DMS 273 (cell line): ENCODE results near the gene GADD45A.
"Not testable (repeated sequence)": the region's sequence is repeated elsewhere in the genome, so short reads cannot be mapped to it uniquely, and the experiment has no call there.

Experiments used
- DNase-seq: peaks from one replicate; lab custom pipeline; 2025; ENCODE audit not compliant: unreplicated experiment; lab: John Stamatoyannopoulos, UW

GADD45A gene

GRCh38 chr1:67717876-67718275 is 32.9 kb downstream of the GADD45A start:
- DNase-seq = no peak

DNA sequence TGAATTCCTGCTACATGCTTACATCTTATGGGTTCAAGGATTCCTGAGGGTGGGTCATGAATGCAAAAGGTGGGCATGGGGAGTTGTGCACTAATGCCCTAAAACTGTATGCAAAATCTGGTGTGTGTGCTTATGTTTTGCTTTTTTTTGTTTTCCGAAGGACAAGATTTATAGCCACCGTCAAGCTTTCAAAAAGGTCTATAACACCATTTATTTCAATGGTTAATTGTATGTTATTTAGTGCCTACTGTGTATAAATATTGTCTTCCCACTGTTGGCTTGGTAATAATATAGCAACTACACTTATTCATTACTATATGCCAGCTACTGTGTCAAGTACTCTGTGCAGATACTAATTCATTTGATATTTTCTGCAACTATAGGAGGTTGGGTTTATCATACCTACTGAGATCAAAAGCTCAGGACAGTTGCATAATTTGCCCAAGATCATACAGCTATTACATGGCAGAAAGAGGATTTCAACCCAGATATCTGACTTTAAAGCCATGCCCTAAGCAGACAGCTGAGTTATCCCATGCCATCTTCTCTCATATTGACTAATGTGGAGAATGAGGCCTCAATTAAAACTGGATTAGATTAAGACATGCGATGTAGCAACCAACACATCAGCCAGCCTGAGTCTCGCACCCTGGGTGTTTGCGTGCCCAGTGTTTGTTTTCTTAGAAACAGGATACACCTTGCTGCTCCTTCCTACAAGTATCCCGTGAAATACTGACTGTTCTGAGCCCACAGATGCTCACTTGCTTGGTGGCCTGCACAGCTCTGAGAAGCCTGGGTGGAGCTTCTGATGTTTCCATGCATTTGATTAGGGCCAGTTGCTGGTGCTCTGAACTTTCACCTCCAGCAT is 34.6 kb downstream of the GADD45A start:
- DNase-seq = no peak

DNA sequence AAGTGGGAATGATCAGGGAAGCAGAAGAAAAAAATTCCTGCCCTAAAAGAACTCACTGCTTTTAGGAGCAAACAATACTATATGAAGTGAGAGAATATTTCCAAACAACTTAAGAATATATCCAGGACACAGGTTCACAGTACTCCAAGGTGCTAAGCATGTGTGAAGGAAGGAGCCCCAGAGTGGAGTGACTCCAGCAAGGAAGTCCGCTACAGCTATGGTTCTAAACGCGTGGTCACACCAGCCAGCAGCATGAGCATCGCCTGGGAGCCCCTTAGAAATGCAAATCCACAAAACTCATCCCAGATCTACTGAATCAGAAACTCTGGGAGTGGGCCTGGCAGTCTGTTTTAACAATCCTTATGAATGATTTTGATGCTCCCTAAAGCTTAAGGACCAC is 36.1 kb downstream of the GADD45A start:
- DNase-seq = no peak

DNA sequence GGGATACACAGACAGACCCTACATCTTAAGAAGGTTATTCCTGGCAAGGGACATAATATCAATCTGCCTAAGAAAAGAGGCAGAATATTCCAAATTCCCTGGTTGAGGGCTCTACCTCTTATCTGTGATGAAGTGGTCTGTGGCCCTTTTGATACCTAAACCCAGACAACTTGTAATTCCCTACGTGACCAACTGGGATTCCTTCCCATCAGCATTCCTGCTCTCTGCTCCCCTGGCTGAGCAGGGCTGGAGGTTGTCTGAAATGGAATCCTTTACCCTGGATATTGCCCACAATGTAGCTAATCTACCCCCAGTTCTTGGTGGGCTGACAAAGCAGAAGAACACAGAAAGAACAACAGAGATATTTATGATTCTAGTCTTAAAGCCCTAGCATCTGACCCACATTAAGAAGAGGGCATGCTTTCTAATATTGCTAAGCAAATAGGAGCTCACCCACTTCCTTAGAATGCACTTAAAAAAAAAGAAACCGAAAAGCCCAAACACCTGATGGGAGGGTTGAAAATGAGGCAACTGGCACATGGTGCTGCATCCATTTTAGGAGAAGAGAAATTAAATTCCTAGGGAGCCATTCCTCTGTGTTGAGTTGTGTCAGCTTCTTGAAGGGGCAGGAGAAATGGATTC is 36.8 kb downstream of the GADD45A start:
- DNase-seq = no peak

GRCh38 chr1:67722292-67722944 is 37.4 kb downstream of the GADD45A start:
- no peak for DNase-seq

DNA sequence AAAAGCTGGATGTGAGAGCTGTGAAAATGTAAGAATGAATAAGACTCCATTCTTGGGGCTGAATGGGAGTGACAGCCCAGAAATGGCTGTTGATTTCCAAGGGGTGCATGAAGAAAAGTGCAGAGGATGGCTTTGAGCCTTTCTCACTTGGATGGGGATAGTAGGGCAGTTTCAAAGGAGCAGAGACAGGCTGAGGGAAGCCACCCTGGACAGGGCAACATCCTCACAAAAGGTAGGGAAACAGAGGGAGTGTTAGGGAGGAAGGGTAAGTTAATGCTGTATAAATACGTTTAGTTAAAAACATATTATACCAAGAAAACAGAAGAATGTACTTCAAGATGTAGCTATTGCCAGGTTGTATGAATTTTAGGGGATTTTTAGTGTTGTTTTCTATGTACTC is 38.1 kb downstream of the GADD45A start:
- DNase-seq = no peak

DNA sequence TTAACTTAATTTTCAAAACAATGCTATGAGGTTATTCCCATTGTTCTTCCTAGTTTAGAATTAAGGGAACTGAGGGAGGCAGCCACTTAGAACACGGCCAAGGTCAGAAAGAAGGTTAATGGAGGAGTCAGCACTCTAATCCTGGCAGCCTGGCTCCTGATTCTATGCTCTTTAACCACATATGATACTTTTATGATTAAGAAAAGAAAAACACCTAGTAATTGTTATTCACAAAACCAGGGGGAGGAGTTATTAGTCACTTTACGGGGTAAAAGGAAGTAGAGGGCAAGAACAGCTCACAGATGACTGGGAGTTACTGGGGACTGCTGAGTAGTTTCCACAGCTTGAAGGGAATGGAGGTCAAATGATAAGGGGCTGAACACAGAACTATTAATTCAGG is 38.6 kb downstream of the GADD45A start:
- DNase-seq = no peak

- DNase-seq = peak; percentile 7
Measured at GRCh38 chr1:67724928-67725560, 40.0 kb downstream of the GADD45A start.

GRCh38 chr1:67726224-67726623 is 41.2 kb downstream of the GADD45A start:
- DNase-seq = no peak

DNA sequence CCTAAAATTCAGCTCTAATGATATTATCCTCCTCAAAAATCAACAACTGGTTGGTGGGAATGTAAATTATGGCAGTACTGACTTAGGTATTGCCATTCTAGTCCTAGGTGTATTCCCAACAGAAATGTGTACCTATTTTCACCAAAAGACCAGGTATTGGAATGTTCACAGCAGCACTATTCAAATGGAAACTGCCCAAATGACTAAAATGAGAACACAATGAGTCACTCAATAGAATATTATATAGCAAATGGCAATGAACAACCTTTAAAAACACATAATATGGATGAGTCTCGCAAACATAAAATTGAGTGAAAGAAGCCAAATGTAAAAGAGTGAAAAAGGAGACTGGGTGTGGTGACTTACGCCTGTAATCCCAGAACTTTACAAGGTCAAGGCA is 44.9 kb downstream of the GADD45A start:
- DNase-seq = no peak

GRCh38 chr1:67730312-67730711 is 45.3 kb downstream of the GADD45A start:
- DNase-seq = not testable (repeated sequence)

DNA sequence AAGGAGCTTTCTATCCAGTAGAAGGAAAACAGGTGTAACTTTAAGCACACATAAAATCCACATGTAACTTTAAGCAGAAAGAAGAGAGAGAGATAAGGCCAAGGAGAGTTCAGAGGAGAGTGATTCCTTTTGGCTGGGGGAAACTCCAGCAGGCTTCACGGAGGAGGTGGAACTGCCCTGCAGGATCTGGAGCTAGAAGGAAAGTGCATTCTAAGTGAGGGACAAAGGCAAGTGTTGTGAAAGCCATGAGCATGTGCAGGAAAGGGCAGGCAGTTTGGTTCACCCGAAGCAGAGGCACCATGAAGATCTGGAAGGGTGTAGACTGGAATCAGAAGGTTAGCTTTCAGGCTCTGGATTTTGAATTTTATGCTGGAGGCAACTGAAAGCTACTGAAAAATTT is 46.3 kb downstream of the GADD45A start:
- DNase-seq = no peak

DNA sequence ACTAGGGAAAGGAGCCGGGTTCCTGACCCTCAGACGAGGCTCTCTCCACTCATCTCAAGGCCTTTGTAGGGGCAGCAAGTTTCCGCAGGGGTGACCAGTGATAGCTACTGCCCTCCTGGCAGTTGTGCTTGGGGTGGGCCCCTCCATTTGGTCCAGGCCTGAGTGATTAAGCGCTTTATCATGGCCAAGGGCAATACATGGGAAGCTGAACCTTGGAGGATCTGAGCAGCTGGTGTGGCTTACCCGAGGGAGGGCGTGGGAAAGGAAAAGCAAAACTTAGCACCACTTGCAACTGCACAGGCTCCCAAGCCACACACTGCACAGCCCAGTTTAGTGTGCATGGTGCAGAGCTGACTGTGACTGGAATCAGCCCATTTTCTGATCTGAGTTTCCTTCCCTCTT is 47.8 kb downstream of the GADD45A start:
- DNase-seq = peak; percentile 70

GRCh38 chr1:67733681-67734322 is 48.8 kb downstream of the GADD45A start:
- peak; percentile 20 for DNase-seq

DNA sequence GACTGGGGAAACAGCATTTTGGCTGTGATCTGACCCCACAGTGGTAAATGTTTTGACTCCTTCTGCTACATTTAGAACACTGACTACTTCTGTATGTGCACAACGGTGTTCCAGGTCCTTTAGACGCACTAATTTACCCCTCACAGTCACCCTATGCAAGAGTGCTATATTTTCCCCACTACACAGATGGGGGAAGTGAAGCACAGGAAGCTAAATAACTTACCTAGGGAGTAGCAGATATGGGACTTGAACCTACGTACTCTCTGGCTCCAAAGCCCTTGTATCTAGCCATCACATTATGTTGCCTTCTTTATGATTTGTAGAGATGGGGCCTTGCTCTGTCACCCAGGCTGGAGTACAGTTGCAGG is 49.3 kb downstream of the GADD45A start:
- no peak for DNase-seq

DNA sequence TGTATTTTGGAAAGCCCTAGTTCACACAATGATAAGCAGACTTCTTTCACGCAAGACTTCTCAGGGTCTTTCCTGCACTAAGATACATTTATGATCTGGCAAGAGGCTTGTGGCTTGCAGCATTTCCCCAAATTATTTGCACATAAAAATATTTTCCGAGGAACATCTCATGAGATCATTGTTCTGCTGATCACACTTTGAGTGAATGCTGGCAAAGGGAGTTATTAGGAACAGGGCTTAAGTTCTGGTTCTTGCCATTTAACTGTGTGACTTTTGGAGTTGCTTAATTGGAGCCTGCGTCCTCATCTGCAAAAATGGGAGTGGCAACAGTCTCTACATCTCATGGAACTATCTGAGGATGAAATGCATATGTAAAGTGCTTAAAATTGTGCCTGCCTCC is 50.2 kb downstream of the GADD45A start:
- no peak for DNase-seq

DNA sequence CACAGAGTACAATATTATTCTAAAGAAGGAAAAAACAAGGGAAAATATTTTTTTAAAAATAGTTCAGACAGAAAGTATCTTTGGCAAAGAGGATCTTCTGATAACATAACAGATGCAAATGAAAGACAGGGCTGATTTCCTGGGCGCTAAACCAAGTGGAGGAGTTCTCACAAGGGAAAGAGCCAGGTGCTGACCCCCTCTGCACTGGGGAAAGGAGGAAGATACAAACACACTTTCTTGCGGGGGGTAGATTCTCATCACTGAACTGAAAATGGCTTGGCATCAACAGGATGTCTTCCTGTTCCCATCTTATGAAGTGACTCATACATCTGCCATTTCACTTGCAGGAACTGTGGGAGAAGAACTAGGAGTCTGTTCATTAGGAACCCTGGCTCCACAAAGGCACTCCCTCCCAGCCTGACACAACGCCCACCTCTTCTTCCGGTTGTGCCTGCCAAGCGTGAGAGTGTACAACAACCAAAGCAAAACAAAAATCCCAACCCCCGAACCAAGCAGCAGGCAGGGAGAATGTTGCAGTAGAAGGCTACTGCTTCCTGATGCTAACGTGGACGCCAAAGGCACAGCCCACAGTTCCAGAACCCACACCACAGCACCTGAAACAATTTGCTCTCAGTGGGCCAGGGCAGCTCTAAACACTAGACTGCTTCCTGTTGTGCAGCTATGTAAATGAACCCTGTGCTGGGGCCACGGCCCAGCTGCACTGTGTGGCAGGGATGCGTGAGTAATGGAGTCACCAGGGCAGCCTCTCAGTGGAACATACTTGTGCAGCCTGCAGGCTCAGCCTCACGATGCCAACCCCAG is 51.0 kb downstream of the GADD45A start:
- peak; percentile 82 for DNase-seq

- DNase-seq = no peak
Measured at GRCh38 chr1:67736750-67737149, 51.7 kb downstream of the GADD45A start.

DNA sequence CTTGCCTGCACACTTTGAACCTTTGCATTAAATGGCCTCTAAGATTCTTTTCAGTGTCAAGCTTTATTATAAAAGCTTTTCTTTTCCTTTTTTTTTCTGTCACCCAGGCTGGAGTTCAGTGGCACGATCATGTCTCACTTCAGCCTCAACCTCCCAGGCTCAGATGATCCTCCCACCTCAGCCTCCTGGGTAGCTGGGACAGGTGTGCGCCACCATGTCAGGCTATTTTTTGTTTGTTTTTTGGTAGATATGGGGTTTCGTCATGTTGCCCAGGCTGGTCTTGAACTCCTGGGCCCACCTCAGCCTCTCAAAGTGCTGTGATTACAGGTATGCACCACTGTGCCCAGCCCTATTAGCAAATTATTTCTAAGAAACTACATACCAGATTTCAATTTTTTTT is 52.9 kb downstream of the GADD45A start:
- DNase-seq = no peak
